Measurements from ENCODE around the gene GFOD1. TPM values are rescaled to one million over a fixed set of nuclear protein-coding genes. Genes with fewer than 3 reads are reported as not detected.

The GFOD1 gene
- total RNA-seq, 1 experiment from 2014 or later = 0.68 TPM

- POLR2A ChIA-PET (ENCODE audit: unreplicated experiment) = no interaction called here
- TF ChIP-seq CTCF (conservative IDR thresholded peaks at IDR 0.05) (no peak), EZH2 (IDR thresholded peaks at IDR 0.05; ENCODE audit: low read depth) (no peak)
- Histone ChIP-seq H3K4me3 (no peak overlapping the region), H3K9me3 (ENCODE audit: insufficient read depth, low read depth) (no peaks in the 10 kb centered on the region), H4K20me1 (ENCODE audit: insufficient read depth) (no peaks in the 10 kb centered on the region), H3K27ac (no peak overlapping the region), H3K4me2 (no peak overlapping the region), H3K79me2 (ENCODE audit: low read depth) (no peaks in the 10 kb centered on the region), H3K27me3 (ENCODE audit: insufficient read depth, low read depth) (no peaks in the 10 kb centered on the region), H3K4me1 (replicated peaks; ENCODE audit: insufficient read depth) (peaks cover 10% of the 10 kb centered on the region), H3K36me3 (ENCODE audit: low read depth) (no peaks in the 10 kb centered on the region), H3K9me2 (ENCODE audit: insufficient read depth) (no peaks in the 10 kb centered on the region), H2AFZ (no peak overlapping the region), H3F3A (ENCODE audit: insufficient read depth, low read depth) (no peaks in the 10 kb centered on the region)
- no peak for DNase-seq
- intact Hi-C loops (cut with micrococcal nuclease; ENCODE audit: unreplicated experiment) = no loop called here
- CTCF ChIA-PET = no interaction called here
- no TSS peak for BruUV-seq (replicated peaks)
Measured at GRCh38 chr6:13494137-13494536, 6.7 kb upstream of the GFOD1 start.

- intact Hi-C loops (cut with micrococcal nuclease; ENCODE audit: unreplicated experiment) = no loop called here
- Histone ChIP-seq H3K27me3 (ENCODE audit: insufficient read depth, low read depth) (no peaks in the 10 kb centered on the region), H3K4me3 (no peak overlapping the region), H3K79me2 (ENCODE audit: low read depth) (no peaks in the 10 kb centered on the region), H3K36me3 (ENCODE audit: low read depth) (no peaks in the 10 kb centered on the region), H3K9me3 (ENCODE audit: insufficient read depth, low read depth) (no peaks in the 10 kb centered on the region), H3K9me2 (ENCODE audit: insufficient read depth) (no peaks in the 10 kb centered on the region), H3K27ac (no peak overlapping the region), H3F3A (ENCODE audit: insufficient read depth, low read depth) (no peaks in the 10 kb centered on the region), H3K4me2 (no peak overlapping the region), H4K20me1 (ENCODE audit: insufficient read depth) (no peaks in the 10 kb centered on the region), H2AFZ (no peak overlapping the region), H3K4me1 (replicated peaks; ENCODE audit: insufficient read depth) (peaks cover 10% of the 10 kb centered on the region)
- BruUV-seq (replicated peaks) = no TSS peak
- CTCF ChIA-PET = no interaction called here
- no peak for DNase-seq
- TF ChIP-seq CTCF (conservative IDR thresholded peaks at IDR 0.05) = no peak
- no peak for TF ChIP-seq EZH2 (IDR thresholded peaks at IDR 0.05; ENCODE audit: low read depth)
- POLR2A ChIA-PET (ENCODE audit: unreplicated experiment) = interaction anchor here (0.6 to 0.7 kb wide), 2 partner anchors 128 to 431 kb away, joined by 3 to 4 read pairs; partner anchors contain the start of gene RNF182
Measured at GRCh38 chr6:13493147-13493546, 5.7 kb upstream of the GFOD1 start.

GRCh38 chr6:13492357-13492756 is 5.0 kb upstream of the GFOD1 start:
- TF ChIP-seq CTCF (conservative IDR thresholded peaks at IDR 0.05) = no peak
- no peak for TF ChIP-seq EZH2 (IDR thresholded peaks at IDR 0.05; ENCODE audit: low read depth)
- DNase-seq = no peak

More at GRCh38 chr6:13492357-13492756, 5.0 kb upstream of the GFOD1 start:
- Histone ChIP-seq H3K27ac (no peak overlapping the region), H2AFZ (no peak overlapping the region), H3K9me3 (ENCODE audit: insufficient read depth, low read depth) (no peaks in the 10 kb centered on the region), H3F3A (ENCODE audit: insufficient read depth, low read depth) (no peaks in the 10 kb centered on the region), H3K4me2 (no peak overlapping the region), H3K36me3 (ENCODE audit: low read depth) (no peaks in the 10 kb centered on the region), H3K4me1 (replicated peaks; ENCODE audit: insufficient read depth) (peaks cover 10% of the 10 kb centered on the region), H3K27me3 (ENCODE audit: insufficient read depth, low read depth) (no peaks in the 10 kb centered on the region), H3K4me3 (no peak overlapping the region), H3K79me2 (ENCODE audit: low read depth) (no peaks in the 10 kb centered on the region), H4K20me1 (ENCODE audit: insufficient read depth) (no peaks in the 10 kb centered on the region), H3K9me2 (ENCODE audit: insufficient read depth) (no peaks in the 10 kb centered on the region)
- BruUV-seq (replicated peaks) = no TSS peak
- POLR2A ChIA-PET (ENCODE audit: unreplicated experiment) = interaction anchor here (0.7 kb wide), 1 partner anchor 128 kb away, joined by 3 read pairs; no protein-coding TSS in a partner anchor
- CTCF ChIA-PET = no interaction called here
- intact Hi-C loops (cut with micrococcal nuclease; ENCODE audit: unreplicated experiment) = no loop called here
